Stomach (tissue), 4 donors: Measurements from ENCODE around the gene HCN2.

Experiments
- CTCF ChIP-seq, 7 experiments: fragments of 450-650 bp in 4 of 7; fragments of 200-600 bp in 3 of 7; sonication (generic) in 3 of 7; IDR thresholded peaks; one replicate each; pipeline ENCODE4 v1.5.1; 2016 to 2019; ENCODE audit warnings: antibody characterized with exemption in 7 of 7, control low read depth in 2 of 7, mild to moderate bottlenecking in 1 of 7
- POLR2A ChIP-seq, 4 donors: fragments of 450-650 bp; IDR thresholded peaks; one replicate each; pipeline ENCODE4 v1.6.1; 2016; ENCODE audit warnings: antibody characterized with exemption in 4 of 4, control low read depth in 2 of 4, mild to moderate bottlenecking in 1 of 4, moderate library complexity in 1 of 4
- POLR2AphosphoS5 ChIP-seq, 3 donors: sonication (generic); formaldehyde crosslinking; IDR thresholded peaks; one replicate each; pipeline ENCODE4 v1.6.1; 2016; ENCODE audit warnings: antibody characterized with exemption in 3 of 3

- TF ChIP-seq CTCF (IDR thresholded peaks at IDR 0.05) = no peak
- no peak for TF ChIP-seq POLR2AphosphoS5 (IDR thresholded peaks at IDR 0.05)
- TF ChIP-seq POLR2A (IDR thresholded peaks at IDR 0.05) = no peak
These were observed 69.5 kb downstream of the HCN2 start for GRCh38 chr19:658916-659839.
